CD4-positive, alpha-beta T cell treated with Interleukin-17A for 1 hour (primary cell): ENCODE data around the gene IGLON5.

Source experiments
- DNase-seq: peaks from one replicate; pipeline ENCODE4 v3.0.0-alpha.2; 2020

The IGLON5 gene

DNA sequence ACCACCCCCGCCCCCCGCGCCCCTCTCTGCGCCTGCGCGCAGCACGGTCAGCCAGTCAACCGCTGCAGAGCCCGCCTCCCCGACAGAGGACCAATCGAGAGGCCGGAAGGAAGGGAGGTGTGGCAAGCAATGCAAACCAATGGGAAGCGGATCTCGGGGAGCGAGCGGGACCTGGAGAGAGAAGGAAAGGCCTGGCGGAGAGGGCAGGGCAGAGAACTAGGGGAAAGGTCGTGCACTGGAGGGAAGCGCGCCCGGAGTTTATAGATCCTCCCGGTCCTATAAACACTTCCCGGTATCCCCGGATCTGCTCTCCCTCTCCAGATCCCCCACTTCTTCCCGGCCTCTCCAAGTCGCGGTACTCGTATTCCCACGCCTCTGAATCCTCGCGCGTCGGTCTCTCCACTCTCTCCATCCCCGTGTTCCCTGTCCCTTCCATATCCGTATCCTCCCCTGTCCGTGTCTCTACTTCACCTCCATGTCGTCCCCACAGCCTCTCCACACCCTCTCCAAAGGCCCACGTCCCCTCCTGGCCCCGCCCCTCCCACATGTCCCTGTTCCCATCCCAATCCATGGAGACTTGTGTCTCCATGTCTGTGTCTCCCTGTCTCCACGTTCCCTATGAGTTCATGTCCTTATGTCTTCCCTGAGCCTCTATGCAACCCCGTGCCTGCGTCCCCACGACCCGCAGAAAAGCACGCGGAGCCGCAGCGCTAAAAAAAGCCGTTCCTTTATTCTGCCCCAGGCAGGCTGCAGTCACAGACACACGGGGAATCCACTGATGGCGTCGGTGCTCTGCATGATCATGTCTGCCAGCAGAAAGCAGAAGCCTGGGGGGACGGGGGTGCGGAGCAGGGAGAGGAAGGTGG is 55.2 kb downstream of the IGLON5 start:
- peak; percentile 95 for DNase-seq

DNA sequence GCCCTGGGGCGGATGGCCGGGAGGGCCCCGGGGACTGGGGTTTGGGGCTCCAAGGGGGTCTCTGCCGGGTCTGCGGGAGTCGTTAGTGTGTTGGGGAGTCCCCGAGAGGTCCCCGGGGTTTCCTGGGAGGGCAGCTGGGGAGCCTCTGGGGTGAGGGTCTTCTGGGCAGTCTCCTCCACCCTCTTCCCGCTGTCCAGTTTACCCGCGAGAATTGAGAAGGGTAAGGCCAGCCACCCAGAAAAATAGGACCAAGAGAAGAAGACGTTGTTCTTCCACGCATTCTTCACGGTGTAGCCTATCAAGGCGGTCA is 55.8 kb downstream of the IGLON5 start:
- DNase-seq = peak; percentile 46

DNA sequence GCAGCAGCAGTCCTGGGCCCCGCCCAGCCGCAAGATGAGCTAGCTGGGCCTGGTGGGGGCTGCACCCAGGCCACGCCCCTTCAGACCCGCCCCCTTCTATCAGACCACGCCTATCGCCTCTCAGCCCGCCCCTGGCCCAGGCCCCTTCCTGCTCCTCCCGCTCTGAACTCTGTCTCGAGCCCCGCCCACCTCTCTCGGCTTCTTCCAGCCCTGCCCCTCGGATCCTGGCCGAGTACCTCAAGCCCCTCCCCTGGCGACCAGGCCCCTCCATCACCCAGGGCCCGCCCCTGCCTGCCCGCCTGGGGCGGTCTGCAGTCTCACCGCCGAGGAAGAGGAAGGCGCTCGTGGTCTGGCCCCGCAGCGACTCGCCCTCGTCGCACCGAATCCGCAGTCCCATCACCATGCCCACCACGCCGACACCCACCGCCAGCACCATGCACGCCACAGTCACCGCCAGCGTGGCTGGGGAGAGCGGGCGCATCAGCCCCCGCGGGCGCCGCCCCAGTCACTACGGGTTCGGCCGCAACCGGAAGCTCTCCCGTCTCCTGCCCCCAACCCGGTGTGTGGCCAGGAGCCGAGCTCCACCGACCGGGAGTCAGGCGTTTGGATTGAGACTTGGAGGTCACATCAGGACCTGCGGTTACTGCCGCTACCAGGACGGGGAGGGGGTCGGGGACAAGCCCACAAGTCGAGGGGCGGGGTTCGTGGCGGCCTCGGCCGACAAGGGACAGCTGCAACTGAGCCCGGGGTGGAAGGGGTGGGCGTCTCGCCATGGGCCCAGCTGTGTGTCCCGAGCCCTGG is 56.3 kb downstream of the IGLON5 start:
- peak; percentile 97 for DNase-seq

DNA sequence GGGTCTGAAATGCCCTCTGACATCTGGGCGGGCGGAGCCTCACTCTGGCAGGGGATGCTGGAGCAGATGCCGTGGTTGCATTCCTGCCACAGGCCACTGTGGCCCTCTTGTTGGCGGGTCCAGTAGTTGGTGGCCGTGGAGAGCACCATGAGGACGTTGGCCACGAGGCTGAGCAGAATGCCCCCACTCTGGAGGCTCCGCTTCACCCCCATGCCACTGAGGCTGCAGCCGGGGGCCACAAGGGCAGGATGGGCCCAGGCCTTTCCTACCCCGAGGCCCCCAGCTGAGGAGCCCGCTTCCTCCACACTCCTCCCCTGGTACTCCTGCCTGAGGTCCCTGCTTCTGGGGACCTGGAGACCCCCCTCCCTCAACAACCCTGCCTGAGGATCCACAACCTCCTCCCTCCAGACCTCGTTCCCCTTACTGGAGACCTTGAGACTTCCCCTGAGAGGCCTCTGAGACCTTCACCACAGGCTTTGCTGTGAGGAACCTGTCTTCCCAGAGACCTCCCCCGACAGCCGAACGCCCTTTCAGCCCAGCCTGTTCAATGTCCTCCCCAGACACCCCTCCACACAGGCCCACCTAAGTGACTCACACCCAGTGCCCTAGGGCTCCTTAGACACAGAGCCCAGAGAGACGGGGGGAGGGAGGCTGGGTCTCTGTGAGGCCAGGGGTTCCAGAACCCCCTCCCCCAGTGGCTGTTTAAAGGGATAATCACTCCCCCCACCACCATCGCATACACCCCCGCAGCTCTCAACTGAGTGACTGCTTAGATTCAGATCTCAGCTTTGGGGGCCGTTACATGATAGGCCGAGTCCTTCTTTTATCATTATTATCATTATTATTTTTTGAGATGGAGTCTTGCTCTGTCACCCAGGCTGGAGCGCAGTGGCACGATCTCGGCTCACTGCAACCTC is 57.2 kb downstream of the IGLON5 start, which contains the start of gene CLDND2:
Gene CLDND2, minus strand, starts transcription at position 638 of the 917 bp plus-strand sequence. Its CDS starts 426 bp downstream, at position 212.
- DNase-seq = peak; percentile 29

DNA sequence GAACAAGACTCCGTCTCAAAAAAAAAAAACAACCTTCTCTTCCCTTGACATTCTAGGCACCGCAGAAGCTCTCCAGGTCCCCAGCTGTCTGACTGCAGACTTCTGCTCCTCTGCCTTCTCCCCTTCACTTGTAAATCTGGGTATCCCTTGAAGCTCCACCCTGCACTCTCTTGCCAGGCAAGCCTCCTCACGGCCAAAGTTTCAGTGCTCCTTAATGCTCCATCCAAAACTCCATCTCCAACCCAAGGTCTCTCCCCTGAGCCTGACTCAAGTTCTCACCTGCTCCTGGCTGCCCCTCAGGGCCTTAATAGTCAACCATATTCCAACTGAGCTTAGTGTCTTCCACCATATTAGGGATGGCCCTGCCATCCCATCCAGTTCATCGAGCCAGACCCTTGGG is 58.8 kb downstream of the IGLON5 start:
- no peak for DNase-seq

DNA sequence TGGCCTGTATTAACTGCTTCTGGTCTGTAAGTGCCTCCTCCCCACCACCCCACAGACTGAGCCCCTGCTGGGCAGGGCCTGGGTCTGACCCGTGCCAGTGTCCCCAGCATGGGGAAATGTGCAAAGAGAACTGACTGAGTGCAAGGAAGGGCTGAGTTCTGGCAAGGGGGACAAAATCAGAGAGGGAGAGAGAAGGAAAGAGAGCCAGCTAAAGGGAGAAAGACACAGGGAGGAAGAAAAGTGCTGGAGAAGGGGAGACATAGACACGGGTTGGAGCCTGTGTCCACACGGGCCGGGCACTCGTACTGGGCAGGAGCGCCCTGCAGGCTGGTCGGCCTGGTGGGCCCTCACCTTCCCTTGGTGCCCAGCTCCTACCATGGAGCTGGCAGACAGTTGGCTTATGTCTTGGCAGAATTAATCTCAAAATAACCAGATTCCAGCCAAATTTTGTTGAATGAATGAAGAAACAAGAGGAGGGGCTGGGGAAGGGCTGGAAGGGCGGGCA is 59.8 kb downstream of the IGLON5 start:
- no peak for DNase-seq

DNA sequence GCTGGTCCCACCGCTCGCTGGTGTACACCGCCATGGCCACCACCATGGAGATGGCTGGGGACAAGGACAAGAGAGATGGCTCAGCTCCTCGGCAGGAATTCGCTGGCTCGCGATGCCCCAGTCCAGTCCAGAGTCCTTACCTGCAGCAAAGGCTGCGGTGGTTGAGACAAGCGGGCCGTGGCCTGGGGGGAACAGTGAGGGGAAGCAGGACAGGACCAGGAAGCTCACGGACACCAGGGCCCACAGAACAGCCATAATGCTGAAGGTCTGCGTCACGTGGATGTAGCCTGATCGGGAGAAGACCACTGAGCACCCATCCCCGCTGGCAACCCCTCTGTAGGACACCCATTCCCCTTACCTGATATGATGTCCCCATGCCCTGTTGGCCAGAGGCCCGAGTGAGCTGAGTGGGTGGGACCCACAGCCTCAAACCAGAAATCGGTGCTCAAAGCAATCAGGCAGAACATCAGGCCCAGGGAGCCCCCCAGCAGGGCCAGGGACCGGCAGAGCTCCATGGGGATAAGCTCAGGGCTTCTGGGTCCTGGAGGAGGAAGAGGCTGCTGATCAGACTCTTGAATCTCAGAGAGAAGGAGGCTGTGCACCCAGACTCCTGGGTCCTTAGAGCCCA is 60.7 kb downstream of the IGLON5 start:
- no peak for DNase-seq

DNA sequence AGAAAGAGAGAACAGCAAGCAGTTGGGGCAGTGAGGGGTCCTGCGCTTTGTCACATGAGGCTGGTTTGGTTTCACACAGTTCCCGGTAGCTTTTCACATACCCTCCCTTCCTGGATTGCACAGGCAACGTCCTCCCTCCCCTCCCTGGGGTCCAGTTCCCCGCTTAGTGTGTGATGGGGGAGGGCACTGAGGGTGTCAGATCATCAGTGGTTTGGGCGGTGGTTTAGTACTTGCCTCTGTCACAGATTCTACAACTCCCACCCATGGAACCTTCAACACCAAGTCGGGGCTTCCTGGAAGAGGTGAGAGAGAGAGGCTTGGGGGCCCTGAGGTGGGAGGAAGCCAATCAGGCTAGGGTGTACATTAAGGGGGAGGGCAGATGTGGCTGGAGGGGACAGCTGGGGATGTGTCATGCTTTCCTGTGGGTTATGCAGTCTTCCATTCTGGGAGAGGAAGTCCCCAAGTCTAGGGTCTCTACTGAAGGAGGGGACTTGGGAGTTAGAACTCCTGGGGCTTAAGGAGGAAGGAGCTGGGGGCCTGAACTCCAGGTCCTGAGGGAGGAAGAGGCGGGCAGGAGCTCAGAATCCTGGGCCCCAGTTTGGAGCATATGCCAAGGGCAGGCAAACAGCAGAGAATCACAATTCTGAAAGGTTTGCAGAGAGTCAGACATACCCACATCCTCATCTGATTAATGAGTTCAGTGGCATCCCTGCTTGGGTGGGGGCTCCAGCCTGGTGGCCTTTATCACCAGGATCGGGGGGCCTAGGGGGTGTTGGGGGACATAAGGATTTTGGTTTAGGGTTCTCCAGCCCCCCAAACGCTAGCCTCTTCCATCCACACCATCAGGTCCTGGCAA is 61.4 kb downstream of the IGLON5 start, which contains the start of gene NKG7:
Gene NKG7, minus strand, starts transcription at position 6 of the 856 bp plus-strand sequence. CDS start 119 bp downstream, outside the sequence.
- DNase-seq = peak; percentile 87

DNA sequence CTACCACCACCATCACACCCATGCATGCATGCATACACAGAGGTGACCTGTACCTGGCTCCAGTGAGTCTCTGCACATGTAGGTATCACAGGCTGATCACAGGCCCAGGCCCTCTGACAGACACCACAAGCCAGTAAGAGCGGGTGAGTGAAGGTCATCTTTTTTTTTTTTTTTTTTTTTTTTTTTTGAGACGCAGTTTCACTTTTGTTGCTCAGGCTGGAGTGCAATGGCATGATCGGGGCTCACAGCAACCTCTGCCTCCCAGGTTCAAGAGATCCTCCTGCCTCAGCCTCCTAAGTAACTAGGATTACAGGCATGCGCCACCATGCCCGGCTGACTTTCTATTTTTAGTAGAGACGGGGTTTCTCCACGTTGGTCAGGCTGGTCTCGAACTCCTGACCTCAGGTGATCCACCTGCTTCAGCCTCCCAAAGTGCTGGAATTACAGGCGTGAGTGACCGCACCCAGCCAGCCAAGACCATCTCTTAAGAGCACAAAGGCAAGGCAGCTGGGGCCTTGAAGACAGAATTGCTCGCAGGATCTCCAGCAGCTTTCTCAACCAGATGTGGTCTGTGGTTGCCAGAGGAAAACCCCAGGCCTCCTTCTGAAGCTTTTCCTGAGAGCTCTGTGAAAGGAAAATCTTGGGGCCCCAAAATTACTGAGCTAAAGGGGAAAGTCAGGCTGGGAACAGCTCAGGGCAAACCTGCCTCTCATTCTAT is 64.2 kb downstream of the IGLON5 start:
- peak; percentile 48 for DNase-seq

DNA sequence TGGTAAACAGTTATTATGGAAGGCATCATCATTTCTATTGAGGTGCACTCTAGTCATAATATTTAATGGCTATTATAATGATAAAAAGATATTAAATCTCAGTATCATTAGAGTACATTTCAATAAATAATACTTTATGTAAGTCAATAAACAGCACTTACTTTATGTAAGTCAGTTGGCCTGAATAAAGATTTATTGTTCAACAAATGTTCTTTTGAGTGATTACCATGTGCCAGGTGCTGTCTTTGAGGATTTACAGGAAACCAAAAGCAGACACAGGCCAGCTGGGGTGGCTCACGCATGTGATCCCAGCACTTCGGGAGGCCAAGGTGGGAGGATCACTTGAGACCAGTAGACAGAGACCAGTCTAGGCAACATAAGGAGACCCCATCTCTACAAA is 66.0 kb downstream of the IGLON5 start:
- no peak for DNase-seq

DNA sequence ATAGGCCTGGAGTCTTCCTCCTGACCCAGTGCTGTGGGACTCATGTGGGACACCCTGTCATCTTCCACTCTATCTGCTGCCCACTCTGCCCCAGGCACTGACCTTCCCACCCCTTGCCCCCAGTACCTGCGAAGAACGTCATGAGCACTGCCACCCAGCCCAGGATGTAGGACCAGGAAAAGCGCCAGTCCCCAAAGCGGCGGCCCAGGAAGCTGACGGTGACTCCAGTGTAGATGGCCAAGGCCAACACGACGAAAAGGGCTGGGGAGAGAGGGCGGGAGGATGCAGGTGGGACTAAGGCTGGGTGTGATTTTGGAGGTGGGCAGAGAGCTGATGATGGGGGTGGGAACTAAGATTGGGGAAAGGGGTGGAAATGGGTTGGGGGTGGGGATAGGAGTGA is 68.9 kb downstream of the IGLON5 start:
- no peak for DNase-seq
